ENCODE results near the gene TMEM72.

- TF ChIP-seq CTCF (conservative IDR thresholded peaks at IDR 0.05; ENCODE audit: low read length) (no peak), EZH2phosphoT487 (IDR thresholded peaks at IDR 0.05; ENCODE audit: borderline replicate concordance) (no peak)
Observed at GRCh38 chr10:44977287-44978212, 66.4 kb downstream of the TMEM72 start.
